Transverse colon (tissue), 4 donors: ENCODE measurements around the gene CNTNAP2. TPM values are rescaled to one million over a fixed set of nuclear protein-coding genes. Genes with fewer than 3 reads are reported as not detected.

Source experiments
- DNase-seq: peaks from one replicate; pipeline ENCODE4 v3.0.0-alpha.2; 2019
- H3K27ac ChIP-seq, 4 donors: fragments of 200-600 bp; sonication (generic); 2 replicates each; pipeline ENCODE4 v1.5.1; 2016 to 2018; ENCODE audit warnings: inconsistent platforms in 4 of 4
- H3K27me3 ChIP-seq: fragments of 200-600 bp; sonication (generic); 2 replicates; pipeline ENCODE4 v1.5.1; 2017; ENCODE audit warnings: inconsistent platforms
- H3K36me3 ChIP-seq, 4 donors: fragments of 200-600 bp; sonication (generic); 2 replicates each; pipeline ENCODE4 v1.5.1; 2017 to 2019; ENCODE audit warnings: inconsistent platforms in 4 of 4
- H3K4me1 ChIP-seq, 4 donors: fragments of 200-600 bp; sonication (generic); 2 replicates each; pipeline ENCODE4 v1.5.1; 2017 to 2020; ENCODE audit warnings: inconsistent platforms in 4 of 4
- H3K4me3 ChIP-seq, 4 donors: fragments of 200-600 bp; sonication (generic); 1 replicate in 1 of 4; 2 replicates in 3 of 4; pipeline versions ENCODE4 v1.5.1 to v1.6.1; 2017 to 2019; ENCODE audit warnings: inconsistent platforms in 4 of 4
- H3K9me3 ChIP-seq, 2 donors: fragments of 200-600 bp; sonication (generic); 2 replicates each; pipeline ENCODE4 v1.5.1; 2017 to 2019; ENCODE audit warnings: inconsistent platforms in 2 of 2
- EP300 ChIP-seq: sonication (generic); formaldehyde crosslinking; IDR thresholded peaks from one replicate; pipeline ENCODE4 v1.6.1; 2017; ENCODE audit warnings: antibody characterized with exemption, low read depth
- POLR2A ChIP-seq: fragments of 450-650 bp; IDR thresholded peaks from one replicate; pipeline ENCODE4 v1.6.1; 2016; ENCODE audit warnings: antibody characterized with exemption, mild to moderate bottlenecking, moderate library complexity
- POLR2AphosphoS5 ChIP-seq, 3 donors: sonication (generic); formaldehyde crosslinking; IDR thresholded peaks; one replicate each; pipeline ENCODE4 v1.6.1; 2016; ENCODE audit warnings: antibody characterized with exemption in 3 of 3
- whole genome bisulfite sequencing, 2 donors: methylation state at CpG; one replicate each; pipeline ENCODE4 v1.1.5; 2018; ENCODE audit warnings: low coverage in 1 of 2; 5-methylcytosine and 5-hydroxymethylcytosine counted together
- in situ Hi-C, 4 donors: fragments of 200-750 bp; cut with MboI; loops; one replicate each; pipeline versions ENCODE4 v1.15.0 to v1.15.1; 2017; ENCODE audit warnings: low sequenced_read_pairs in 3 of 4, low pct_ligation_motif_present in 1 of 4, low pct_unique_long_range_greater_than_20kb in 1 of 4
- intact Hi-C: fragments of 100-400 bp; cut with DNase I; formaldehyde crosslinking; loops from one replicate; pipeline ENCODE4 v1.15.1; 2023; ENCODE audit warnings: low total_unique reads
- total RNA-seq, 4 donors: library from RNA; depleted of rRNA; stranded (reverse); fragments of >200 nt; gene quantifications; one replicate each; pipeline ENCODE4 v1.1.0, GENCODE V29; 2016
- TF ChIP-seq, protein P1 (sequence below), 5 experiments: fragments of 200-600 bp in 3 of 5; fragments of 450-650 bp in 2 of 5; sonication (generic) in 3 of 5; IDR thresholded peaks; 1 replicate in 2 of 5; 2 replicates in 3 of 5; pipeline ENCODE4 v1.5.1; 2016 to 2017; ENCODE audit warnings: antibody characterized with exemption in 5 of 5, inconsistent platforms in 3 of 5, mild to moderate bottlenecking in 2 of 5, moderate library complexity in 1 of 5

Gene CNTNAP2
- total RNA-seq, 4 donors from 2014 or later, result 0.60 to 2.9 (median 2.4) TPM

DNA sequence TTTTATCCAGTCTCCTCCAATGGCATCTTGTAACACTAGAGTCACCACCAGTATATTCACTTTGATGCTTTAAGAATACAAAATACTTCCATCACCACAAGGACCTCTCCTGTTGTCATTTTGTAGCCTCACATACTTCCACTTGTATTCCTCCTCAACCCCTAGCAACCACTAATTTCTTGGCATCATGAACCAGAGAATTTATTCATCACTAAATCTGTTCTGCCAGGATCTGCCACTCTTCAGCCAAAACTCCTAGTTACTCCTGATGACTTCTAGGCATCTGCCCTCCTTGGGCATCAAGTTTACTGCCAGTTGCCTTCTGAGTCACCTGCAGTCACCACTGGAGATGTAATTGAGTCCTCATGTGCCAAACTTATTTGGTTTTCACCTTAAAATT is 906.8 kb downstream of the CNTNAP2 start:
- Histone ChIP-seq H3K9me3 (peaks cover 0 to 2% of the 10 kb centered on the region in 2 donors), H3K4me1 (no peaks in the 10 kb centered on the region), H3K36me3 (no peaks in the 10 kb centered on the region), H3K27ac (no peak overlapping the region), H3K4me3 (no peak overlapping the region), H3K27me3 (no peaks in the 10 kb centered on the region)
- DNase-seq, result no peak
- in situ Hi-C loops (no loop called here), intact Hi-C loops (no loop called here)
- TF ChIP-seq POLR2AphosphoS5 (IDR thresholded peaks at IDR 0.05) (no peak), POLR2A (no peak), EP300 (no peak)
- TF ChIP-seq, protein P1, sequence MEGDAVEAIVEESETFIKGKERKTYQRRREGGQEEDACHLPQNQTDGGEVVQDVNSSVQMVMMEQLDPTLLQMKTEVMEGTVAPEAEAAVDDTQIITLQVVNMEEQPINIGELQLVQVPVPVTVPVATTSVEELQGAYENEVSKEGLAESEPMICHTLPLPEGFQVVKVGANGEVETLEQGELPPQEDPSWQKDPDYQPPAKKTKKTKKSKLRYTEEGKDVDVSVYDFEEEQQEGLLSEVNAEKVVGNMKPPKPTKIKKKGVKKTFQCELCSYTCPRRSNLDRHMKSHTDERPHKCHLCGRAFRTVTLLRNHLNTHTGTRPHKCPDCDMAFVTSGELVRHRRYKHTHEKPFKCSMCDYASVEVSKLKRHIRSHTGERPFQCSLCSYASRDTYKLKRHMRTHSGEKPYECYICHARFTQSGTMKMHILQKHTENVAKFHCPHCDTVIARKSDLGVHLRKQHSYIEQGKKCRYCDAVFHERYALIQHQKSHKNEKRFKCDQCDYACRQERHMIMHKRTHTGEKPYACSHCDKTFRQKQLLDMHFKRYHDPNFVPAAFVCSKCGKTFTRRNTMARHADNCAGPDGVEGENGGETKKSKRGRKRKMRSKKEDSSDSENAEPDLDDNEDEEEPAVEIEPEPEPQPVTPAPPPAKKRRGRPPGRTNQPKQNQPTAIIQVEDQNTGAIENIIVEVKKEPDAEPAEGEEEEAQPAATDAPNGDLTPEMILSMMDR (IDR thresholded peaks at IDR 0.05), result no peak

DNA sequence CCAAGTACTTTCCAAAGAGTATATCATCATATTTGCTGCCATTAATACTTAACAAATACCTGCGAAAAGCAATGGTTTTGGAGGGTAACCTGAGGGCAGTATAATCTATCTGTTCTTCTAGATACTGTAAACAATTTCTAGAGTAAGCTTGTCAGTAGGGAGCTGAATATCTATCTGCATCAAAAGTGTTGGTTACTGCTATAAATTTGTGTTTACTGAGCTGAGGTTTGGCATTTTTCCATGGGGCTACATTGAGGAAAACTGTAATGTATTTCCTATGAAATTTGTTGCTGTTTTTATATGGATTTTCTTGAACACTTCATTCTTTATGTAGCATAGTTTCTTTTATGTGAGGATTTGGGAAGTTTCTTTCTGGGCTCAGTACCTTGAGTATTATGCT is 913.4 kb downstream of the CNTNAP2 start:
- in situ Hi-C loops, result loop anchor here in 1 of 4 donors (25.0 kb wide), 1 partner anchor 93 kb away; no protein-coding TSS in a partner anchor

DNA sequence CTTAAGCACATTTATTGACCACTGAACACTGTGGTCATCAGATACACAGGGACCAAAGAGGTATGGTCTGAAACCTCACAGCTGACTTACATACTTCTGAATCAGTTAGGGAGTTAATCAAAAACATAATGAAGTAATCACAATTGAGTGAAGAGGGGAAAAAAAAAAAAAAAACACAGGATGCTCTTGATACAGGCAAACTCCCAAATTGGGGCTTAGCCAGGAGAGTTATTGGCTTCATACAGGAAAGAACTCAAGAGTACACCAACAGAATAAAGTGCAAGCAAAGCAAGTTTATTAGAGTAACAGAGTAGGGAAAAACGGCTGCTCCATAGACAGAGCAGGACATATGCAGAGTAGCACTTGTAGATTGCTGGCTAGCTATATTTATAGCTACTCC is 917.0 kb downstream of the CNTNAP2 start:
- intact Hi-C loops (no loop called here), in situ Hi-C loops (loop anchor here in 1 of 4 donors (25.0 kb wide), 1 partner anchor 96 kb away; no protein-coding TSS in a partner anchor)
- 38 to 58% methylated on average over 1 of the region's 1 CpG for WGBS, 2 donors
- TF ChIP-seq POLR2AphosphoS5 (IDR thresholded peaks at IDR 0.05), result no peak
- TF ChIP-seq, protein P1 (IDR thresholded peaks at IDR 0.05), result no peak
- no peak for TF ChIP-seq POLR2A
- H3K9me3 ChIP-seq, result peaks cover 0 to 4% of the 10 kb centered on the region in 2 donors
- no peak for DNase-seq
- H3K27ac ChIP-seq, result no peak overlapping the region
- H3K4me1 ChIP-seq, result no peaks in the 10 kb centered on the region
- H3K4me3 ChIP-seq, result no peak overlapping the region
- no peaks in the 10 kb centered on the region for H3K36me3 ChIP-seq
- H3K27me3 ChIP-seq, result no peaks in the 10 kb centered on the region

More for the DNA sequence above, 913.4 kb downstream of the CNTNAP2 start:
- Histone ChIP-seq H3K36me3 (no peaks in the 10 kb centered on the region), H3K4me3 (no peak overlapping the region), H3K4me1 (no peaks in the 10 kb centered on the region), H3K27me3 (no peaks in the 10 kb centered on the region), H3K9me3 (peaks cover 0 to 4% of the 10 kb centered on the region in 2 donors), H3K27ac (no peak overlapping the region)
- DNase-seq, result no peak
- WGBS, 2 donors, result 68 to 100% methylated on average over 1 of the region's 1 CpG
- intact Hi-C loops, result no loop called here
- TF ChIP-seq POLR2AphosphoS5 (IDR thresholded peaks at IDR 0.05), result no peak
- TF ChIP-seq POLR2A, result no peak

DNA sequence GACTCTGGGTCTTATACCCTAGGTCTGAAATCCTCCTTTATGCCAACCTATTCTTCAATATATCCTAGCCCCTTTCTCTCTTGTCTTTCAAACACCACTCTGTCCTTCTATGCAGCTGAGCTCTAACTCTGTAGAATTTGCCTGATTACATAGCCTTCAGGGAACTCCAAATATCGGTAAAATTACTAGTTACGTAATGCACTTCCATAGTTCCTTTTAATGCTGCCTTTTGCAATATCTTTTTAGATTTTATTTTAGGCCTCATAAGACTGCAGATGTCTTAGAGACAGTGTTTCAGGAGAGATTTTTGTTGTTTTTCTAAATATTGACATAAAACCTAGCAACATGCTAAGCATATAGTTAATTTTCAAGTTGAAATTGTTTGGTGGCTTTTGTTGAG is 924.8 kb downstream of the CNTNAP2 start:
- Histone ChIP-seq H3K36me3 (no peaks in the 10 kb centered on the region), H3K9me3 (no peaks in the 10 kb centered on the region), H3K27me3 (no peaks in the 10 kb centered on the region), H3K4me1 (no peaks in the 10 kb centered on the region), H3K4me3 (no peak overlapping the region), H3K27ac (no peak overlapping the region)
- intact Hi-C loops, result no loop called here
- TF ChIP-seq, protein P1 (IDR thresholded peaks at IDR 0.05), result no peak
- TF ChIP-seq POLR2AphosphoS5 (IDR thresholded peaks at IDR 0.05) (no peak), POLR2A (no peak)
- in situ Hi-C loops, result loop anchor here in 1 of 4 donors (25.0 kb wide), 1 partner anchor 104 kb away; no protein-coding TSS in a partner anchor
- no peak for DNase-seq
- 95 to 100% methylated on average over 2 of the region's 2 CpGs for WGBS, 2 donors

DNA sequence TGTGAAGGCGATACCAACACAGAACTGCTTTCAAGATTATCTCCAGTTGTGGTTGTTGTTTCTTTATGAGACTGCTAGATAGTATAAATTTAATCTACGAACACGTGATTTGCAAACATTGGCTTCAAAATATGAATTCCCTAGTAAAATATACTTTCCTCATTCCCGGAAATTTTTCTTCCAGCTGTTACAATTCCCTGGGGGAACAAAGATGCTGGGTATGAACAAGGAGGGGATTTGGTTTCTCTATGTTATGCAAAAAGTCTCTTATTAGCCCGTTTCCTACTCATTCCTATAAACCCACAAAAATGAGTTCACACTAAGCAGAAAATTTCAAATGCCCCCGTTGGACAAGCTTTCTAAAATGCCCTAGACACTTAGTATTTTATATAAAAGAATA is 928.3 kb downstream of the CNTNAP2 start:
- no peaks in the 10 kb centered on the region for H3K4me1 ChIP-seq
- no peak for DNase-seq
- H3K36me3 ChIP-seq, result no peaks in the 10 kb centered on the region
- H3K27me3 ChIP-seq, result no peaks in the 10 kb centered on the region
- no peak overlapping the region for H3K27ac ChIP-seq
- no peaks in the 10 kb centered on the region for H3K9me3 ChIP-seq
- in situ Hi-C loops (loop anchor here in 1 of 4 donors (25.0 kb wide), 1 partner anchor 108 kb away; no protein-coding TSS in a partner anchor), intact Hi-C loops (no loop called here)
- H3K4me3 ChIP-seq, result no peak overlapping the region
- no peak for TF ChIP-seq EP300
- TF ChIP-seq POLR2AphosphoS5 (IDR thresholded peaks at IDR 0.05), result no peak
- TF ChIP-seq, protein P1 (IDR thresholded peaks at IDR 0.05), result no peak
- TF ChIP-seq POLR2A, result no peak
- 69 to 77% methylated on average over 6 of the region's 6 CpGs for WGBS, 2 donors
